ENCODE results near the gene CAMKK2. TPM values are rescaled to one million over a fixed set of nuclear protein-coding genes. Genes with fewer than 3 reads are reported as not detected.
A peak's percentile ranks its signal among the peaks of the same experiment; 100 is the strongest.

CAMKK2 gene
- total and polyA plus RNA-seq, 2 of the 13 experiments (the other 11 are each of a cell fraction or from before 2014, with no cell fraction given): 18.8 to 20.0 TPM

GRCh38 chr12:121209624-121210572 lies 86.6 kb downstream of the CAMKK2 start, which contains the start of gene P2RX4 (continued):
- TF ChIP-seq NR2F1 (CRISPR knock-in tag; IDR thresholded peaks at IDR 0.05): no peak
- no peak for TF ChIP-seq ZNF343 (CRISPR knock-in tag; IDR thresholded peaks at IDR 0.05)
- TF ChIP-seq RFXANK (CRISPR knock-in tag; IDR thresholded peaks at IDR 0.05): no peak
- TF ChIP-seq ZBTB7A (CRISPR knock-in tag; IDR thresholded peaks at IDR 0.05): peak; percentile 72
- TF ChIP-seq ZNF205 (CRISPR knock-in tag; IDR thresholded peaks at IDR 0.05): peak; percentile 33; the same call in 1 of the 2 replicates
- no peak for TF ChIP-seq RFX1 (IDR thresholded peaks at IDR 0.05)
- no peak for TF ChIP-seq AHDC1 (CRISPR knock-in tag; IDR thresholded peaks at IDR 0.05; ENCODE audit: borderline replicate concordance)
- TF ChIP-seq ZNF616 (CRISPR knock-in tag; IDR thresholded peaks at IDR 0.05; ENCODE audit: low read depth): 0 out of 2 replicates have a peak, but pooled peaks have one; percentile 48
- peak; percentile 16; the same call in 1 of the 2 replicates for TF ChIP-seq HIVEP1 (CRISPR knock-in tag; IDR thresholded peaks at IDR 0.05)
- TF ChIP-seq ZHX1 (CRISPR knock-in tag; IDR thresholded peaks at IDR 0.05; ENCODE audit: low read depth): peak; percentile 20; the same call in 1 of the 2 replicates
- TF ChIP-seq SCMH1 (CRISPR knock-in tag; IDR thresholded peaks at IDR 0.05; ENCODE audit: borderline replicate concordance): no peak
- peak; percentile 83; the same call in 1 of the 2 replicates for TF ChIP-seq ZNF441 (CRISPR knock-in tag; IDR thresholded peaks at IDR 0.05; ENCODE audit: borderline replicate concordance)
- no peak for TF ChIP-seq ZFP36L2 (CRISPR knock-in tag; IDR thresholded peaks at IDR 0.05)
- no peak for TF ChIP-seq KAT7 (CRISPR knock-in tag; IDR thresholded peaks at IDR 0.05; ENCODE audit: borderline replicate concordance)
- 0 out of 2 replicates have a peak, but pooled peaks have one; percentile 0 for TF ChIP-seq KDM1A (CRISPR knock-in tag; IDR thresholded peaks at IDR 0.05)
- TF ChIP-seq ARID3A (IDR thresholded peaks at IDR 0.05; ENCODE audit: low read depth, low read length): no peak
- no peak; the same call in 1 of the 2 replicates for TF ChIP-seq GPN1 (CRISPR knock-in tag; IDR thresholded peaks at IDR 0.05; ENCODE audit: borderline replicate concordance)
- no peak for TF ChIP-seq ARNTL (CRISPR knock-in tag; IDR thresholded peaks at IDR 0.05)
